NOMO-1 treated with DMSO at 0.1 percent for 48 hours (cell line): Measurements from ENCODE around the gene LRRC10B.

Source experiments
- DNase-seq: peaks from one replicate; lab custom pipeline; 2025; ENCODE audit not compliant: unreplicated experiment; lab: John Stamatoyannopoulos, UW

The LRRC10B gene

GRCh38 chr11:61544466-61544865 lies 35.9 kb downstream of the LRRC10B start:
- no peak for DNase-seq

GRCh38 chr11:61545341-61545740 lies 36.8 kb downstream of the LRRC10B start:
- no peak for DNase-seq

GRCh38 chr11:61545921-61546320 lies 37.4 kb downstream of the LRRC10B start:
- no peak for DNase-seq

- no peak for DNase-seq
Measured at GRCh38 chr11:61546663-61547062, 38.1 kb downstream of the LRRC10B start.

- no peak for DNase-seq
Measured at GRCh38 chr11:61547246-61547645, 38.7 kb downstream of the LRRC10B start.

- no peak for DNase-seq
Measured at GRCh38 chr11:61549177-61549576, 40.6 kb downstream of the LRRC10B start.

GRCh38 chr11:61549662-61550568 lies 41.4 kb downstream of the LRRC10B start:
- DNase-seq, result no peak

- DNase-seq, result no peak
Measured at GRCh38 chr11:61550665-61551227, 42.2 kb downstream of the LRRC10B start.

GRCh38 chr11:61551634-61552033 lies 43.1 kb downstream of the LRRC10B start:
- no peak for DNase-seq

- no peak for DNase-seq
Measured at GRCh38 chr11:61552108-61552635, 43.6 kb downstream of the LRRC10B start.

GRCh38 chr11:61553373-61554171 lies 45.0 kb downstream of the LRRC10B start:
- DNase-seq, result no peak

- no peak for DNase-seq
Measured at GRCh38 chr11:61554172-61554988, 45.8 kb downstream of the LRRC10B start.

- DNase-seq, result no peak
Measured at GRCh38 chr11:61555051-61555969, 46.8 kb downstream of the LRRC10B start.

- DNase-seq, result no peak
Measured at GRCh38 chr11:61555978-61556377, 47.4 kb downstream of the LRRC10B start.

GRCh38 chr11:61556621-61557020 lies 48.1 kb downstream of the LRRC10B start:
- no peak for DNase-seq
